ENCODE measurements around the gene TMEM263.
"Not testable (repeated sequence)": the region's sequence is repeated elsewhere in the genome, so short reads cannot be mapped to it uniquely, and the experiment has no call there.

TMEM263 gene

GRCh38 chr12:106997916-106998315, 42.2 kb downstream of the TMEM263 start:
- Histone ChIP-seq H4K20me1 (ENCODE audit: insufficient read depth, low read length, poor library complexity, severe bottlenecking) (no peaks in the 10 kb centered on the region), H3K79me2 (ENCODE audit: insufficient read depth, low read length) (no peaks in the 10 kb centered on the region)
- TF ChIP-seq, protein P1, sequence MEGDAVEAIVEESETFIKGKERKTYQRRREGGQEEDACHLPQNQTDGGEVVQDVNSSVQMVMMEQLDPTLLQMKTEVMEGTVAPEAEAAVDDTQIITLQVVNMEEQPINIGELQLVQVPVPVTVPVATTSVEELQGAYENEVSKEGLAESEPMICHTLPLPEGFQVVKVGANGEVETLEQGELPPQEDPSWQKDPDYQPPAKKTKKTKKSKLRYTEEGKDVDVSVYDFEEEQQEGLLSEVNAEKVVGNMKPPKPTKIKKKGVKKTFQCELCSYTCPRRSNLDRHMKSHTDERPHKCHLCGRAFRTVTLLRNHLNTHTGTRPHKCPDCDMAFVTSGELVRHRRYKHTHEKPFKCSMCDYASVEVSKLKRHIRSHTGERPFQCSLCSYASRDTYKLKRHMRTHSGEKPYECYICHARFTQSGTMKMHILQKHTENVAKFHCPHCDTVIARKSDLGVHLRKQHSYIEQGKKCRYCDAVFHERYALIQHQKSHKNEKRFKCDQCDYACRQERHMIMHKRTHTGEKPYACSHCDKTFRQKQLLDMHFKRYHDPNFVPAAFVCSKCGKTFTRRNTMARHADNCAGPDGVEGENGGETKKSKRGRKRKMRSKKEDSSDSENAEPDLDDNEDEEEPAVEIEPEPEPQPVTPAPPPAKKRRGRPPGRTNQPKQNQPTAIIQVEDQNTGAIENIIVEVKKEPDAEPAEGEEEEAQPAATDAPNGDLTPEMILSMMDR (conservative IDR thresholded peaks at IDR 0.05; ENCODE audit: low read length) = no peak
- TF ChIP-seq EZH2phosphoT487 (IDR thresholded peaks at IDR 0.05; ENCODE audit: borderline replicate concordance) = no peak

DNA sequence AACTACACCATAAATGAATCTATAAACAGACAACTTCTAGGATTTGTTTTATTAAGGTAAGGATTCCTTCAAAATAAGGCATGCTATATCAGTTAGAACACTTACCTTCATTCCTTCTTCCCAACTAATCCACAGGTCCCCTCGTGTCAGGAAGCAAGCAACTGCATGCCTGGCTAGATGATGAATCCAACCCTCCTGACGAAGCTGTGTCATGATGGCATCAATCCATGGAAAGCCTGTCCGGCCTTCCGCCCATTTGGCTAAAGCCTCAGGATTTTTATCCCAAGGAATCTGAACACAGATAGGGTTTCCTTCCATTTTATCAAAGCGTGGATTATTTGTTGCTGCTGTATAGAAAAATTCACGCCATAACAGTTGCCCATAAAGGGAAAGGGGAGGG, 43.7 kb downstream of the TMEM263 start:
- no peak for TF ChIP-seq EZH2phosphoT487 (IDR thresholded peaks at IDR 0.05; ENCODE audit: borderline replicate concordance)
- TF ChIP-seq, protein P1 (conservative IDR thresholded peaks at IDR 0.05; ENCODE audit: low read length) = no peak
- no peaks in the 10 kb centered on the region for H3K9me2 ChIP-seq (replicated peaks; ENCODE audit: low read depth, low read length)
- no peaks in the 10 kb centered on the region for H4K20me1 ChIP-seq (ENCODE audit: insufficient read depth, low read length, poor library complexity, severe bottlenecking)
- H2AFZ ChIP-seq (ENCODE audit: low read length) = no peak overlapping the region
- H3K9ac ChIP-seq (ENCODE audit: low read depth, low read length, poor library complexity, severe bottlenecking) = no peak overlapping the region
- H3F3A ChIP-seq (ENCODE audit: low read depth) = no peaks in the 10 kb centered on the region
- no peaks in the 10 kb centered on the region for H3K9me3 ChIP-seq (ENCODE audit: insufficient read depth, low read depth, low read length)
- no peaks in the 10 kb centered on the region for H3K27me3 ChIP-seq (ENCODE audit: insufficient read depth, low read length, poor library complexity, severe bottlenecking)
- no peaks in the 10 kb centered on the region for H3K4me1 ChIP-seq (ENCODE audit: insufficient read depth, low read length, poor library complexity, severe bottlenecking)
- H3K4me3 ChIP-seq (ENCODE audit: low read length, poor library complexity, severe bottlenecking) = no peak overlapping the region
- peaks cover 52% of the 10 kb centered on the region; the same call in 1 of the 2 replicates for H3K36me3 ChIP-seq (ENCODE audit: insufficient read depth, low read length)
- H3K79me2 ChIP-seq (ENCODE audit: insufficient read depth, low read length) = no peaks in the 10 kb centered on the region
- H3K4me2 ChIP-seq (ENCODE audit: low read depth, low read length, poor library complexity, severe bottlenecking) = no peak overlapping the region

More at GRCh38 chr12:106997916-106998315, 42.2 kb downstream of the TMEM263 start:
- H3K36me3 ChIP-seq (ENCODE audit: insufficient read depth, low read length) = peaks cover 47% of the 10 kb centered on the region; the same call in 1 of the 2 replicates
- no peaks in the 10 kb centered on the region for H3K27me3 ChIP-seq (ENCODE audit: insufficient read depth, low read length, poor library complexity, severe bottlenecking)
- no peaks in the 10 kb centered on the region for H3K4me1 ChIP-seq (ENCODE audit: insufficient read depth, low read length, poor library complexity, severe bottlenecking)
- H3K4me3 ChIP-seq (ENCODE audit: low read length, poor library complexity, severe bottlenecking) = no peak overlapping the region
- no peaks in the 10 kb centered on the region for H3F3A ChIP-seq (ENCODE audit: low read depth)
- no peak overlapping the region for H3K9ac ChIP-seq (ENCODE audit: low read depth, low read length, poor library complexity, severe bottlenecking)
- H3K9me2 ChIP-seq (replicated peaks; ENCODE audit: low read depth, low read length) = no peaks in the 10 kb centered on the region
- no peak overlapping the region for H2AFZ ChIP-seq (ENCODE audit: low read length)
- H3K9me3 ChIP-seq (ENCODE audit: insufficient read depth, low read depth, low read length) = no peaks in the 10 kb centered on the region
- H3K4me2 ChIP-seq (ENCODE audit: low read depth, low read length, poor library complexity, severe bottlenecking) = no peak overlapping the region

DNA sequence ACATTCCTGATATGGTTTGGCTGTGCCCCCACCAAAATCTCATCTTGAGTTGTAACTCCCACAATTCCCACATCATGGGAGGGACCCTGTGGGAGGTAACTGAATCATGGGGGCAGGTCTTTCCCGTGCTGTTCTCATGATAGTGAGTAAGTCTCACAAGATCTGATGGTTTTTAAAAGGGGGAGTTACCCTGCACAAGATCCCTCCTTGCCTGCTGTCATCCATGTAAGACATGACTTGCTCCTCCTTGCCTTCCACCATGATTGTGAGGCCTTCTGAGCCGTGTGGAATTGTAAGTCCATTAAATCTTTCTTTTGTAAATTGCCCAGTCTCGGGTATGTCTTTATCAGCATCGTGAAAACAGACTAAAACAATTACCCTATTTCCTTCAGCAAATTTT, 47.0 kb downstream of the TMEM263 start:
- not testable (repeated sequence) for H3K9ac ChIP-seq (ENCODE audit: low read depth, low read length, poor library complexity, severe bottlenecking); H2AFZ ChIP-seq (ENCODE audit: low read length); H3K9me3 ChIP-seq (ENCODE audit: insufficient read depth, low read depth, low read length); H3K4me2 ChIP-seq (ENCODE audit: low read depth, low read length, poor library complexity, severe bottlenecking); H3K27me3 ChIP-seq (ENCODE audit: insufficient read depth, low read length, poor library complexity, severe bottlenecking); H3K4me1 ChIP-seq (ENCODE audit: insufficient read depth, low read length, poor library complexity, severe bottlenecking); H3K79me2 ChIP-seq (ENCODE audit: insufficient read depth, low read length); H3F3A ChIP-seq (ENCODE audit: low read depth); H3K9me2 ChIP-seq (replicated peaks; ENCODE audit: low read depth, low read length); H4K20me1 ChIP-seq (ENCODE audit: insufficient read depth, low read length, poor library complexity, severe bottlenecking); H3K4me3 ChIP-seq (ENCODE audit: low read length, poor library complexity, severe bottlenecking)
- peaks cover 33% of the 10 kb centered on the region; the same call in 1 of the 2 replicates for H3K36me3 ChIP-seq (ENCODE audit: insufficient read depth, low read length)

- Histone ChIP-seq H3K4me1 (ENCODE audit: insufficient read depth, low read length, poor library complexity, severe bottlenecking) (no peaks in the 10 kb centered on the region), H3K4me3 (ENCODE audit: low read length, poor library complexity, severe bottlenecking) (no peak overlapping the region), H3K9ac (ENCODE audit: low read depth, low read length, poor library complexity, severe bottlenecking) (no peak overlapping the region), H3K4me2 (ENCODE audit: low read depth, low read length, poor library complexity, severe bottlenecking) (no peak overlapping the region), H2AFZ (ENCODE audit: low read length) (no peak overlapping the region), H4K20me1 (ENCODE audit: insufficient read depth, low read length, poor library complexity, severe bottlenecking) (no peaks in the 10 kb centered on the region), H3K27me3 (ENCODE audit: insufficient read depth, low read length, poor library complexity, severe bottlenecking) (no peaks in the 10 kb centered on the region), H3F3A (ENCODE audit: low read depth) (no peaks in the 10 kb centered on the region), H3K9me3 (ENCODE audit: insufficient read depth, low read depth, low read length) (no peaks in the 10 kb centered on the region; the same call in 1 of the 2 replicates), H3K36me3 (ENCODE audit: insufficient read depth, low read length) (0 out of 2 replicates have a peak, but pooled peaks cover 14% of the 10 kb centered on the region), H3K9me2 (replicated peaks; ENCODE audit: low read depth, low read length) (no peaks in the 10 kb centered on the region), H3K79me2 (ENCODE audit: insufficient read depth, low read length) (no peaks in the 10 kb centered on the region)
- no peak for TF ChIP-seq EZH2phosphoT487 (IDR thresholded peaks at IDR 0.05; ENCODE audit: borderline replicate concordance)
- TF ChIP-seq, protein P1 (conservative IDR thresholded peaks at IDR 0.05; ENCODE audit: low read length) = no peak
These were observed 51.7 kb downstream of the TMEM263 start for GRCh38 chr12:107007411-107007810.
